Activated T-helper 1 cell treated with Interleukin-2 at 50 U/mL for 16 hours (primary cell): ENCODE measurements around the gene PSD4.

Experiments
- DNase-seq: peaks from one replicate; pipeline ENCODE4 v3.0.0-alpha.2; 2020; ENCODE audit warnings: low read depth

PSD4 gene

DNA sequence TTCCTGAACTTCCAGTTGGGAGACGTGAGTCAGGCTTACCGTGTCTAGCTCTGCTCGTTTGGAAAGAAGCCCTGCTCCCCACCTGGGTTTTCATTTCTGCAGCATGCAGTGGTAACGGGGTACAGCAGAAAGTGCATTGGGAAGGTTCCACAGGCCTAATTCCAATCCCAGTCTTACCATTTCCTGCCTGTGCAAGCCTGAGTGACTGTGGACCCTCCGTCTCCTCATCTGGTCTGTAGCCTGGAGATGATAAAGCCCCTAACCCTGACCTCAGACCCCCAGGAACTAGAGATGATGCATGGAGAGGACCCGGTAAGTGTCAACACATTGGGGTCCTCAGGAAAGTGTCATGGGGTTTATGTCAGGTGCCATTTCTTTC, 5.8 kb upstream of the PSD4 start:
- DNase-seq: no peak

DNA sequence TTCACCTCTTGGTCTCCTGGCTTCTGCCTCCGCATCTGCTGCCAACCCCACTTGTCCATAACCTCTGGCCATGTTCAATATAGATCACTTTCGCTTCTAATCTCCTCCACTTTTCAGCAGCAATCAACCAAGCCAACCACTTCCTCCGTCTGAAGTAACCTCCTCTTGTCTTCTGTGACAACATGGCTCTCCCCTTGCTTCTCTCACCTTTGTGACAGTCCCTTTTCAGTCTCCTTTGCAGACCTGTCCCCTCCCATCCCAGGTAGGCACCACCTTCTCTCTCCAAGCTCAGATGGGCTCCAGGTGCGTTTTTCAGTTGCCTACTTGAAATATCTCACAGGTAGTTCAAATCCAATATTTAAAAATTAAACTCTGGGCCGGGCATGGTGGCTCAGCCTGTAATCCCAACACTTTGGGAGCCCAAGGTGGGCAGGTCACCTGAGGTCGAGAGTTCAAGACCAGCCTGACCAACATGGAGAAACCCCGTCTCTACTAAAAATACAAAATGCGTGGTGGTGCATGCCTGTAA, 4.7 kb upstream of the PSD4 start:
- no peak for DNase-seq

DNA sequence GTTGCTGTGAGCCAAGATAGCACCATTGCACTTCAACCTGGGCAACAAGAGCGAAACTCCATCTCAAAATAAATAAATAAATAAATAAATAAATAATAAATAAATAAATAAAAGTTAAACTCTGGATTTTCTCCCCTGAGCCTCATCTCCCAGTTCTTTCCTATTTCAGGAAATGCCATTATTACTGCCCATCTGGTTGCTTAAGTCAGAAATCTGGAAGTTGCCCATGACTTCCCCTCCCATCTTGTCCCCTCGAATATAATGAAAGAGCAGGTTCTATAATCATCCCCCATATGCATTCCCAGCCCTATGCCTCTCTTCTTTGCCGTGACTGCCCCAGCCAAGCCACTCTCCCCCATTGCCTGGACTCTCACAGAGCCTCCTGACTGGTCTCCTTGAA, 4.2 kb upstream of the PSD4 start:
- no peak for DNase-seq

DNA sequence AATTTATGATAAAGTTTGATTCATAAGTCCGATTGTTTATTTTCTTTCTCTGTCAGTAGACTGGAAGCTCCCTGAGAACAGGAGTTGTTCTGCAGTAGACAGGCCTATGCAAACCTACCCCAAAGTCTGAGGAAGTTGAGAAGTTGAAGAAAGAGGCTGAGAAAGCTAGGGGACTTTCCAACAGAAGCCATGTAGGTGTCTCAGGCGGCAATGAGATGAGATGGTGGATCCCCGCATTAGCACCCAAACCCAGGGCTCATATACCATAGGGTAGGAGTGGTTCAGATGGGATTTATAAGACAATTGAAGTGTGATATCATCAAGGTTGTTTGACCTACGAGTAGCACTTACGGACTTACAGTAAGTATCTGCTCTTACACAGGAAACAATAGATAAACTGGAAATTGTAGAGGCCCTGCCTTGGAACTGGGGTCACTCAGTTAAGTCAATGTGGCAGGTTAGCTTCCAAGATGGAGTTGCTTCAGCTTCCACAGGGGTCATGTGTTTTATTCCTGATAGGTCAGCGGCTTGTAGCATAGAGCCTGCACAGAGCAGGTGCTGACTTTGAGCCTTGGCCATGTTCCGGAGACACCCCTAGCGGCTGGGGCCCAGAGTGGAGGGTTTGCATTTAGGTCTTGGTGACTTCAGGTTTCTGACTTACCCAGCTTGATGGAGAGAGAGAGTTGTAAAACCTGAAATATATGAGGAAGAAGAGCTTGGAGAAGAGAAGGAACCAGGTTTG, 2.3 kb upstream of the PSD4 start:
- no peak for DNase-seq

DNA sequence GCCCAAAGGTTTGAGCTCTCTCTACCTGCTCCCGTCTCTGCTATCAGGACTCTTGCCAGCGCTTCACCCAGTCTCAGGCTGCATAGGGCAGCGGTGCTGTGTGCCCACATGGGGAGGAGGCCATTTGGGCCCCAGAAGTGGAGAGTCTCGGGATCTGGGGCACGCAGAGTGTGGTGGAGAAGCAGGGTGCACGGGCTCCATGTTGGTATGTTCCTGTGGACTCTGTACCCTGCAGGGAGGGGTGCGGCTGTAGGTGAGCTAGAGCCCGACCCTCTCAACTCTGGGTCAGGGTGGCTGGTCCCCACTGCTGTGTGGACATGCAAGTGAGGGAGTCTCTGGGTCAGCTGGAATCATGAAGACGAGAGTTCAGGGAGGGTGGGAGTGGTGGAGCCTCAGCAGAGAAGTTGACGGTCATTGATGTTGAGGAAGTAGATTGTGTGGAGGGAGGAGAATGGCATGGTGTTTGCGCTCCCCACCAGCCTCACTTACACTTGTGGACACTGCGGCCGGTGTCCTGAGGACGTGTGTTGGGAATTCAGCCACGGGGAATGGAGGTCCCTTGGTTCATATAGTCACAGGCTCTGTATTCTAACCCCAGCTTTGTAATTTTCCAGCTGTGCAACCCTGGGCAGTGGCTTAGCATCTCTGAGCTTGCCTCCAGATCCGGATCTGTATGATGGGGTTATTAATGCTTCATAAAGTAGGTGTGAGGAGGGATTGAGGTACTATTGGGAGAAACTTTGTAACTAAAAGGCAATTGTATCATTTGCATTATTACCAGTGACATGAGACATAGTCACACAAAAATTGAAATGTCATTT, 840 bp upstream of the PSD4 start:
- no peak for DNase-seq

DNA sequence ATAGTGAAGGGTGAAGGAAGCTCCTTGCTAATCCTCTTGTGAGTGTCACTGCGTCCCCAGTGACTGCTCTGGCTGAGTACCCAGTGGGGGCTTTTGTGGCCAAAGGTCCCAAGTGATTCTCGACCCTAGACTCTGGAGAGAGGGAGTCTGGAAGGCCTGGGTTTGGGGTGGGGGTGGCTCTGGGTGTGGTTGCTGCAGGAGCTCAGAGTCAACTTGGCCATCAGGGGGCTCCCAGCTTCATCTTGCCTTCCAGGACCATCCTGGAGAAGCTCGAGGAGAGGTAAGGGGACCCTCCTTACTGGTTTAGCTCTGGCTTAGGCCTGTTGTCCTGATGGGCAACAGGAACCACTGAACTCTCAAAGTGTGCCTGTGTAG, 592 bp downstream of the PSD4 start:
- DNase-seq: no peak

DNA sequence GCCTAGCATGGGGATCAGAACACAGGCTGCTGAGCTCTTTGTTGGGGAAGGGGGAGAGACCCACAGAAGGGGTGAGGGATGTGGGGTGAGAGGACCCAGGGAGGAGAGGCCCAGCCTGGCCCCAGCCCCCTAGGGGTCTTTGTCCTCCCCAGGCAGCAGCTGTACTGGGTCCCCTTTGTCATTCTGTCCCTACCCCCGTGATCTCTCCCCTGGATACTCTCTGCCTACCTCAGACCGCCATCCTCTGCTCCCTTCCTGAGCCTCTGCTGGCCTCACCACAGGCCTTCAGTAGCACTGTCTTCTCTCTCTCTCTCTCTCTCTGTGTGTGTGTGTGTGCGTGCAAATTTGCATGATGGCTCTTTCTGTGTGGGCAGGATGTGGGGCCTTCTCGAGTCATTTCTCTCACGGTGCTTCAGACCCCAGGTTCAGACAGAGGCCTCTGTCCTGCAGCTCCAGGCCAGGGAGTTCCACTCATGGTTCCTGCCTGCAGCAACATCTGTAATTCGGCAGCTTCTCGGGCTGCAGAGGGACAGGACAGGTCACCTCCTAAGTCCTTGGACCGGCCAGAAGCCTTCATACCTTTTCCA, 1.4 kb downstream of the PSD4 start:
- DNase-seq: peak; percentile 57

DNA sequence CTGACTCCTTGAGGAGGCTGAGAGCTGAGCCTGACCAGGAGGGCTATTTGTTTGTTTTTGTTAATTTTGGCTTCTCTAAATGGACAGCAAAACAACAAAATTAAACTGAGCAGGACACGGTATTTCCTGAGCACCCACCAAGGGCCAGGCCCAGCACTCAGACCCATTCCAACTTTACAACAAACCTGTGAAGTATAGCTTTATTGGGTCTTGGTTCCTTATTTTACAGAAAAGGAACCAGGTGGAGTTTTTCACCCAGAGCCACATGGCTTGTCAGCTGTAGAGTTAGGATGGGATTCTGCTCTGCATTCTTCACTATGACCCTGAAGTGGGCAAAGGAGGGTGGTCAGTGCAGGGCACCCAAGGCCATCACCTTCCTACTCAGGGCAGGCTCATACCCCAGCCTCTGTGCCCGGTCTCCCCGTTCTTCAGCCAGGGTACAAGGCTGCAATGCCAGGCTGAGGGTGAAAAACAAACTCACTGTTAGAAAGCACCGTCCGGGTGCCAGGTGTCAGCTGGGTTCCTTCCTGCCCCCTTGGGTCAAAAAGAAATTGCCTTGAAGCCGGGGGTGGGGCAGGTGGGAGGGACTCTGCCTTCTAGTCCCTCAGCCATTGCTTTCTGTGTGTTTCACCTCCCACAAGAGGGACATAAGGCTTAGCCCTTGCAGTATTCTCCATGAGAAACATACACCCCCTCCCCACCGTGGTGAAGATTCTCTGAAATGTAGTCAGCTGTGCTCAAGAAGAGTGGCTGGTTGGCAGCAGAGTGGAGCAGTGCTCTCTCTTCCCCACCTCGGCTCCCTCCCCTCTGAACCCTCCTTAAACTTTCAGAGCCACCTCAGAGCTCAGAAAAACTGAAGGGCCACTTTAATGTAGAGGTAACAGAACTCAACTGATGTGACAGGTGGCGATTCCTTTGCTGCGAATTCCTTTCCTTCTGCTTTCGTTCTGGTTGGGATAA, 2.2 kb downstream of the PSD4 start:
- DNase-seq: no peak

DNA sequence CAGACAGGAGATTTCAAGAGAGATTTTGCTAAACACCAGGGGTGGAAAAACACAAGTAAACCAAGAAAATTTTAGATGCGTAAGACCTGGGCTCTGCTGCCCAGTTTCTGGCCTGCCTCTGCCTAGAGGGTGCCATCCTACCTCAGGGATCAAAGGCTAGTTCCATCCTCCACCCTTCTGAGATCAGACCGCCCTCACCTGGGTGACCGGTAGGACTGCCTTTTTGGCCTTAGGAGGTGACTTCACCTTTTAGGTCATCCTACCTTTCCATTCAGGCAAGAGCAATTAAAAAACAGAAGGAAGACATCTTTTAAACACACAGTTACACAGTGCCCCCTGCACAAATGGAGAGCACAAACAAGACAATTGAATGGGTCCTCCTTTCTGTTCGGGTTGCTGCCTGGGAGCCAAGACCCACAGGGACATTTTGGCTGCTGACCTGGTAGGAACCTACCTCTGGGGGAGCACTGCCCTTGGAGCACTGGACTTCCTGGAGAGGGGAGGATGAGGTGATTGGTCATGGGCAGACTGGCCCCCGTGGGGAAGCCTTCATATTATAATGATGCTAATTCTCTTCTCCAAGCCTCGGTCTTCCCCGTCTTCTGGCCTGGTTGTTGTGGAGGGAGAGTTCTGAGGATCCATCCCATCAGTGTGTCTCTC, 3.1 kb downstream of the PSD4 start:
- no peak for DNase-seq

DNA sequence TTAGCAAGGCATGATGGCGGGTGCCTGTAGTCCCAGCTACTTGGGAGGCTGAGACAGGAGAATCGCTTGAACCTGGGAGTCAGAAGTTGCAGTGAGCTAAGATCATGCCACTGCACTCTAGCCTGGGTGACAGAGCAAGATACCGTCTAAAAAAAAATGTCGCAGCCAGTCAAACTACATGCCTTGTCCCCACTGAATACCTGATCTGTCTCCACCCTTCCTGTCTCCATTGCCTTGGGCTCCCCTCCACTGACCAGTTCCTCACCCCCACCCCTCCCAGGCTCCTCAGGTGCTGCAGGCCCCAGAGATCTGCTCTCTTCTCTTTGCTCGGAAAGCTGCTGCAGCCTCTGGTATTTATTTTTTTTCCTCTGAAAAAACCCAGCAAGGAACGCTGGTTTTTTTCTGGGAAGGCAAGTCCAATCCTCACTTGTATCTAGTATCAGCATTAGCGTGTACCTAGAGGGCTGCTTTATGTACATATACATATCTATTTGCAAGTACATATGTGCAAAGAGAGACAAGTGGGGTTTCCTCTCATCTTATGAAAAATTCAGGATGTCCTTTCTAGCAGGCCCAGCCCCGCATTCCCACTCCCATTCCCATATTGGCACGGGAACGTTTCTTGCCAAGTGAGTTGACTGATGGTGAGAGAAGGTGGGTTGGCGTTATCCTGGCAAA, 4.4 kb downstream of the PSD4 start:
- DNase-seq: no peak

DNA sequence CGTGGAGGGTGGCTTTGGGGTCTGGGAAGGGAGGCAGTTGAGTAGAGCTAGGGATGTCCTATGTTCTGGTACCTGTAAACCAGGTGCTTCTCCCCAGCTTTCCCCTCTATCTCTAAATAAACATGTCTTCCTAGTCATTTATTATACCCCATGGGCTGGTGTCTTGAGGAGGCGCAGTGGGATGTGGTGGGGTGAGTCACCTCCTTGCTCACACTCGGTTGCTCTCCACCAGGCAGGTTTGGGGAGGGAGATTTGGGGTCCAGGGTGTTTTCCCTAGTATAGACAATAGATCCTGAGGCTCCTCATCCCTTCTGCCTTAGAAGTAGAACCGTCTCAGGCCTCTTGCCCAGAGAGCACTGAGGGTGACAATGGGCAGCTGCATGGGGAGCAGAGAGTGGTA, 5.1 kb downstream of the PSD4 start:
- no peak for DNase-seq

DNA sequence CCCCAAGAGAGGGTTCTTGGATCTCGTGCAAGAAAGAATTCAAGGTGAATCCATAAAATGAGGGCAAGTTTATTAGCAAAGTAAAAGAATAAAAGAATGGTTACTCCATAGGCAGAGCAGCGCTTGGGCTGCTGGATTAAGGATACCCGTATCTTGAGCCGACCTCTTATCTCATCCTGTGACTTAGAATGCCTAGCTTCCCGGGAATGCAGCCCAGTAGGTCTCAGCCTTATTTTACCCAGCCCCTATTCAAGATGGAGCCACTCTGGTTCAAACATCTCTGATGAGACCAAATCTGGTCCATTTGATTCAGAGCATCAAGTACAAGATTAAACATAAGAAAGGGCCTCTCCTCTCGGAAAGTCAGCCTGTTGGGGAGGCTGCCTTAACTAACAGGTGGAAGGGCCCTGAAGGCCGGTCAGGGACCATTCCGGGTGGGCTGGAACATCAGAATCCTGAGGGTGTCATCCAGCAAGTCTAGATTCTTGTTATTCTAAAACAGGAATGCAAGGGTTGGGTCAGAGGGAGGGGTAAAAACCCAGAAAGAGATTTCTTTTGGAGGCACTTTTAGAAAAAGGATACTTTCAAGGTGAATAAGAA, 5.8 kb downstream of the PSD4 start:
- no peak for DNase-seq

DNA sequence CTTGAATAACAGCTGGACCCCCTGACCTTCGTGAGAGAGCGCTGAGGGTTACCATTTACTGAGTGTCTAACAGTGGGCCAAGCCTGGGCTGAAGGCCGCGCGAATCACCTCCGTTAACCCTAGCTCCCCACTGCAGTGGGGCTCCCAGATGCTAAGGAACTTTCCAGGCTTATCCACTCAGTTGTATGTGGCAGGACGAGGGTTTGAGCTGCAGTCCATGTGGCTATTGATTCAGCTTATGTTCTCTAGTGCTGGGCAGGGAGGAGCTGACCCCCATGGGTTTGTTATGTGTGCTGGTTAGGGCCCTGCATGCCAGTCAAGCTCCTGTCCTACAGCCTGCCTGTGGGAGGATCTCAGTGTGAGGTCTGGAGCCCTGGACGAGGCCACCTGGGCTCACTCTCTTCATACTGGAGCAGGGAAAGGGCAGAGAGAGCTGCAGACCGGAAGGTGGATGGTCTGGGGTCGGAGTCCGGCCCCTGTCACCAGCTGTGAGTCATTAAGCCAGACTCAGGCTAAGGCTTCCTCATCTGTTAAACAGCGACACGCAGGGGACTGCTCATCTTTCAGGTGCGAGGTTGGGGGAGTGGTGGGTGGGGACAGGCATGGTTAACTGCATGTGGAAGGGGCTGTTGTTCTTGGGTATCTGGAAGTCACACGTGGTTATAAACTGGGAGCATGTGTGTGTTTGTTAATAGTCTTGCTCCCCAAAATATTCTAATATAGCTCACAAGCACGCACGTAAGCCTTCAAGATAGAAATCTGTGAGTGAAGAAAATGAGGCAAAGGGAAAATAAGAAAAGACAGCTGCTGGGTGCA, 6.6 kb downstream of the PSD4 start:
- DNase-seq: no peak

DNA sequence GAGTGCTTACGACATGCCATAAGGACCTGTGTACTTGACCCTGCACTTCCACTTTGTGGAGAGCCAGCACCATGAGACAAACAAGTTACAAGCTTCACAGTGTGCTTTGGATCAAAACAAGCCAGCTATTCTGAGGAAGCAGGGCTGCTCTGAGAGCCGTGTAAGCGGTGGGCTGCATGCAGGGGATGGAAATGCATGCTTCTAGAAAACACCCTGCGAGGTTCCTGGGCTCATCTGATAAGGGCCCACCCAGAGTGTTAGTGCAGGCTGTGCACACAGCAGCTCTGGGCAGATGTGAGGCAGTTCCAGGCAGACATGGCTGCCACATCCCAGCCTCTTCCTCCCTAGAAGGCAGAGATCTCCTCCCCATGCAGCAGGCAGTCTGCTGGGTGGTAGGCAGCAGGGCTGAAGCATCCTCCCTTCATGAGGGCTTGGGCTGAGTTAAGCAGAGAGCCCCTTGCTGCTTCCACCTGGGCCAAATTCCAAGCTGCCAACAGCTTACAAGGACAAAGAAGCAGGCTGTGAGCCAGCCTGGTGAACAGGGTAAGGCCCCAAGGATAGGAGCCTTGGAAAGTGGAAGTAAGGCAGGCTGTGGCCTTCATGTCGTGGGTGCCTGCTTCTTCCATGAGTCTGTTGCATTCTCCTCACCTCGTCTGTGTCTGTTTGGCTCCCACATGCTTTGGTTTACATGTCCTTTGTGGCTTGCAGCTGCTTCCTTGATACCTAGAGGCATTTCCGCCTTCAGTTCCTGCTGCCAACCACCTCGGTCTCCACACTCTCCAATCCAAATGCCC, 7.7 kb downstream of the PSD4 start:
- DNase-seq: no peak

DNA sequence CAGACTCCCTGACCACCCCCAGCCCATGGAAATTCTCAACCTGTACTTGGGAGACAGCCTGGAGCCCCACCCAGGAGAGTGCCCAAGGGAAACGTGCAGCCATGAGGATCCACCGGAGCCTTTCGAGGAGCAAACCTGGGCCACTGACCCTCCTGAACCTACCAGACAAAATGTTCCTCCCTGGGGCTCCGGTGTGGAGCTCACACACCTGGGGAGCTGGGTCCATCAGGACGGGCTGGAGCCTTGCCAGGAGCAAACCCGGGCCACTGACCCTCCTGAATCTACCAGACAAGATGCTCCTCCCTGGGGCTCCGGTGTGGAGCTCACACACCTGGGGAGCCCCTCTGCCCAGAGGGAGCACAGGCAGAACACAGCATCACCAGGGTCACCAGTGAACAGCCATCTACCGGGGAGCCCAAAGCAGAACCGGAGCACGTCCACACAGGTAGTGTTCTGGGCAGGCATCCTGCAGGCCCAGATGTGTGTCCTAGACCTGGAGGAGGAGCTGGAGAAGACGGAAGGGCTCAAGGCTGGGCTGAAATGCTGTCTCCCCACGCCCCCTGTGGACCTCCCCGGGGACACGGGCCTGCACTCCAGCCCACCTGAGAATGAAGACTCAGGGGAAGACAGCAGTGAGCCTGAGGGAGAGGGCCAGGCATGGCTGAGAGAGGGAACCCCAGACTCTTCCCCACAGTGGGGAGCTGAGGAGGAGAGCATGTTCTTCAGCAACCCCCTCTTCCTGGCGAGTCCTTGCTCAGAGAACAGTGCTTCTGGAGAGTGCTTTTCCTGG, 8.9 kb downstream of the PSD4 start:
- DNase-seq: no peak

DNA sequence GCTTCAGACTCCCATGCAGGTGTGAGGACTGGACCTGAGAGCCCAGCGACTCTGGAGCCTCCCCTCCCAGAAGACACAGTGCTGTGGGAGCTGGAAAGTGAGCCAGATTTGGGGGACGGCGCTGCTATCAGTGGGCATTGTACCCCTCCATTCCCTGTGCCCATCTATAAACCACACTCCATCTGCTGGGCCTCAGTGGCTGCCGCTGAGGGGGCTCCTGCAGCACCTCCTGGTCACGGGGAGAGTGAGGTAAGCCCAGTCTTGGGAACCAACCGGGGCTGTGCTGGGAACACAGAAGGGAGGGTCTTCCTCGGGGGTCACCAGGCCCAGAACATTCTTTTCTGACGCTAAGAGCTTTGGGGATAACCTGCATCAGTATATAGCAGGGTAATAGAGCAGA, 9.5 kb downstream of the PSD4 start:
- no peak for DNase-seq

DNA sequence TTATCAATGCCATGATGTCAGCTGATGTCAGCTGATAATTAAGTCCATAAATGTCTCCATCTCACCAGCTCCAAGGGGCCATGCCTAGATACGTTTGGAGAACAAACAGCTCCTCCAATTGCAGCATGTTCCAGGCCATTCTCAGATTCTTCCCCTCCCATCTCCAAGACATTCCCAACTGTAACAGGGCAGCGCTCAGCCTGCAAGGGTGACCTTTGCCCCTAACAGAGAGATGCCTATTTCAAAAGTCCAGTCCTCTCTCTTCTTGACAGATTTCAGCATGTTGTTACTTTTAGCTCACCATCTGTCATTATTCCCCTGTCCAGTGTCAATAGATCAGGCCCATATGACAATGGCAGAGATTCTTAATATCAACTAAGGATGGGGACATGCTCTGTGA, 9.9 kb downstream of the PSD4 start:
- DNase-seq: no peak
